GM12878 (cell line): ENCODE results near the gene USP5. TPM values are rescaled to one million over a fixed set of nuclear protein-coding genes. Genes with fewer than 3 reads are reported as not detected.

Experiments used
- ATF3 ChIP-seq: IDR thresholded peaks from 2 replicates; pipeline ENCODE4 v1.6.1; 2011; ENCODE audit warnings: low read depth, mild to moderate bottlenecking, low read length, moderate library complexity, borderline replicate concordance; ENCODE audit errors: extremely low read depth
- BCLAF1 ChIP-seq: fragments of 450-650 bp; IDR thresholded peaks from 2 replicates; pipeline ENCODE4 v1.6.1; 2017; ENCODE audit warnings: antibody characterized with exemption, mild to moderate bottlenecking, moderate library complexity
- BHLHE40 ChIP-seq, 2 experiments: fragments of 450-650 bp in 1 of 2; IDR thresholded peaks; 2 replicates each; pipeline ENCODE4 v1.6.1; 2011 to 2017; ENCODE audit warnings: low read depth in 2 of 2, borderline replicate concordance in 1 of 2, improper control_type of control experiment in 1 of 2, low read length in 1 of 2, mild to moderate bottlenecking in 1 of 2
- E4F1 ChIP-seq: fragments of 450-650 bp; IDR thresholded peaks from 2 replicates; pipeline ENCODE4 v1.6.1; 2018; ENCODE audit warnings: borderline replicate concordance, mild to moderate bottlenecking; ENCODE audit not compliant: partially characterized antibody
- EP300 ChIP-seq, 2 experiments: fragments of 150-350 bp in 1 of 2; IDR thresholded peaks; 2 replicates each; pipeline ENCODE4 v1.6.1; 2011 to 2012; ENCODE audit warnings: low read depth in 2 of 2, low read length in 2 of 2, borderline replicate concordance in 1 of 2, improper control_type of control experiment in 1 of 2, inconsistent platforms in 1 of 2; ENCODE audit not compliant: control insufficient read depth in 1 of 2
- EZH2 ChIP-seq: IDR thresholded peaks from 2 replicates; pipeline ENCODE4 v1.6.1; 2012; ENCODE audit warnings: low read depth, mild to moderate bottlenecking, control low read depth, inconsistent platforms, low read length, borderline replicate concordance; ENCODE audit not compliant: control insufficient read depth
- GATAD2B ChIP-seq: fragments of 450-650 bp; conservative IDR thresholded peaks from 2 replicates; pipeline ENCODE4 v1.6.1; 2017; ENCODE audit warnings: low read depth, mild to moderate bottlenecking, moderate library complexity
- IKZF2 ChIP-seq, 2 experiments: fragments of 450-650 bp; IDR thresholded peaks; 2 replicates each; pipeline ENCODE4 v1.6.1; 2017; ENCODE audit warnings: mild to moderate bottlenecking in 2 of 2, moderate library complexity in 2 of 2
- IRF3 ChIP-seq: fragments of 450-650 bp; IDR thresholded peaks from 2 replicates; pipeline ENCODE4 v1.6.1; 2014; ENCODE audit warnings: mild to moderate bottlenecking
- IRF4 ChIP-seq: IDR thresholded peaks from 2 replicates; pipeline ENCODE4 v1.6.1; 2011; ENCODE audit warnings: low read depth, low read length
- MTA3 ChIP-seq: IDR thresholded peaks from 2 replicates; pipeline ENCODE4 v1.6.1; 2012; ENCODE audit warnings: low read length, inconsistent platforms, borderline replicate concordance
- NBN ChIP-seq: fragments of 450-650 bp; IDR thresholded peaks from 2 replicates; pipeline ENCODE4 v1.6.1; 2016
- NR2C2 ChIP-seq: IDR thresholded peaks from 2 replicates; pipeline ENCODE4 v1.6.1; 2011; ENCODE audit warnings: borderline replicate concordance, low read depth; ENCODE audit not compliant: control insufficient read depth, insufficient read length
- POLR2AphosphoS5 ChIP-seq: IDR thresholded peaks from 2 replicates; pipeline ENCODE4 v1.6.1; 2011; ENCODE audit warnings: mild to moderate bottlenecking, low read length, inconsistent platforms
- RUNX3 ChIP-seq: IDR thresholded peaks from 2 replicates; pipeline ENCODE4 v1.6.1; 2012; ENCODE audit warnings: low read length, inconsistent platforms
- SIX5 ChIP-seq: IDR thresholded peaks from 2 replicates; pipeline ENCODE4 v1.6.1; 2011; ENCODE audit warnings: mild to moderate bottlenecking, low read depth, low read length, moderate library complexity; ENCODE audit not compliant: severe bottlenecking
- STAT1 ChIP-seq: fragments of 450-650 bp; conservative IDR thresholded peaks from 2 replicates; pipeline ENCODE4 v1.6.1; 2014; ENCODE audit warnings: antibody characterized with exemption, mild to moderate bottlenecking
- USF2 ChIP-seq: IDR thresholded peaks from 2 replicates; pipeline ENCODE4 v1.6.1; 2011; ENCODE audit warnings: low read depth, low read length, improper control_type of control experiment, borderline replicate concordance
- ZBED1 ChIP-seq: IDR thresholded peaks from 2 replicates; pipeline ENCODE4 v1.6.1; 2016; ENCODE audit warnings: borderline replicate concordance
- ZNF24 ChIP-seq: fragments of 450-650 bp; IDR thresholded peaks from 2 replicates; pipeline ENCODE4 v1.6.1; 2017; ENCODE audit warnings: antibody characterized with exemption, mild to moderate bottlenecking
- ZSCAN29 ChIP-seq: fragments of 450-650 bp; IDR thresholded peaks from 2 replicates; pipeline ENCODE4 v1.6.1; 2017; ENCODE audit warnings: mild to moderate bottlenecking, moderate library complexity
- polyA plus RNA-seq, 11 experiments: library from polyadenylated mRNA; depleted of rRNA in 4 of 11; unstranded in 6 of 11; stranded (reverse) in 5 of 11; fragments of >200 nt; fragmentation: Nextera tagmentation in 4 of 11; fragmentation: Illumina TruSeq in 1 of 11; extraction: Ambion mirVana in 4 of 11; extraction: Trizol in 1 of 11; gene quantifications; 1 replicate in 1 of 11; 2 replicates in 10 of 11; pipeline versions ENCODE4 v1.2.1 to v1.2.3, GENCODE V29; 2011 to 2016; ENCODE audit warnings: inconsistent platforms in 2 of 11, missing spikeins in 2 of 11, low read depth in 1 of 11
- total RNA-seq, 4 experiments: library from RNA; depleted of rRNA in 3 of 4; stranded (reverse); fragments of >200 nt in 3 of 4; fragmentation: Illumina TruSeq in 1 of 4; extraction: Trizol in 1 of 4; gene quantifications; 2 replicates each; pipeline versions ENCODE4 v1.2.1 to v1.2.3, GENCODE V29; 2013 to 2021

USP5 gene
- total and polyA plus RNA-seq, 10 of the 15 experiments (the other 5 are each of a cell fraction or from before 2014, with no cell fraction given): 2.5 to 124 (median 74.6) TPM

GRCh38 chr12:6873094-6874014 lies 21.4 kb downstream of the USP5 start, which contains the start of gene SPSB2 (continued):
- TF ChIP-seq BHLHE40 (IDR thresholded peaks at IDR 0.05; ENCODE audit: borderline replicate concordance in 1 of 2, low read depth in 2 of 2, low read length in 1 of 2) (peak; percentile 3 to 17; a peak in 1 of 4 replicates), IRF3 (no peak), NR2C2 (no peak), EP300 (IDR thresholded peaks at IDR 0.05; ENCODE audit: borderline replicate concordance in 1 of 2, control insufficient read depth in 1 of 2, low read depth in 2 of 2, low read length in 2 of 2) (no peak), STAT1 (no peak), ZSCAN29 (no peak), NBN (no peak), IKZF2 (IDR thresholded peaks at IDR 0.05) (0 out of 4 replicates have a peak, but pooled peaks of 1 of the 2 experiments have one; percentile 19), USF2 (no peak), E4F1 (no peak), BCLAF1 (no peak), POLR2AphosphoS5 (peak; percentile 66), EZH2 (no peak), ZNF24 (no peak), RUNX3 (no peak), IRF4 (no peak), MTA3 (no peak), SIX5 (no peak), ATF3 (no peak), ZBED1 (no peak), GATAD2B (no peak; the same call in 1 of the 2 replicates)
